HG02623 (cell line): Measurements from ENCODE around the gene PPP2R5C.
"Not testable (repeated sequence)": the region's sequence is repeated elsewhere in the genome, so short reads cannot be mapped to it uniquely, and the experiment has no call there.

ENCODE experiments used
- ATAC-seq: cut with Tn5 transposase; IDR thresholded peaks from one replicate; pipeline ENCODE4 v1.9.1; 2021; ENCODE audit warnings: moderate library complexity; ENCODE audit not compliant: unreplicated experiment

The PPP2R5C gene

DNA sequence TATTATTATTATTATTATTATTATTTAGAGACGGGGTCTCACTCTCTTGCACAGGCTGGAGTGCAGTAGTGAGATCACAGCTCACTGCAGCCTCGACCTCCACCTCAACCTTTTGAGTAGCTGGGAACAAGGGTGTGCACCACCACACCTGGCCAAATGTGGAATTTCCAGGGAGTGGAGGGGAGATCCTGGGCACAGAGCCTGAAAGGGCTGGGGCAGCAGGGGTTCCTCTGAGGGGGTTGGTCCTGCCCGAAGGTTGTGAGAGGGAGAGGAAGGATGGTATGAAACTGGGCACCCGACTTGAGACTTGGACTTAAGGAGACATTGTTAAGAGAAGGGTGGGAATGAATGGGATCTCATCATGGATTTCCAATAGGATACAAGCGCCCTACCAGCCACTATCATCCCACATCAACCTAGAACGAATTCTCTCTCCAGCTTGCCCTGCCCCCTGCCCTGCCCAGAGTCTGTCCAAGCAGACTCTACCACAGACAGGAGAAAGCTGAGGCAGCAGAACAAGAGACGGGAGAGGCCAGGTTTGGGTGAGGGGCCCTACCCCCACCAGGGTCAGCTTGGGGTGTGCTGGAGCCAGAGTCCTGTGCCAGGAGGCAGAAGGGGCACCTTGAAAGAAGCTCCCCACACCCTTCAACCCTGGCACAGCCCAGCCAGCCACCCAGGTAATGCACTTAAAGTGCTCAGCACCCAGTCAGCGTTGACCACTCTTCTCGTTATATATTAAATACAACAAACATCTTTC is 200.4 kb downstream of the PPP2R5C start:
- ATAC-seq: no peak

DNA sequence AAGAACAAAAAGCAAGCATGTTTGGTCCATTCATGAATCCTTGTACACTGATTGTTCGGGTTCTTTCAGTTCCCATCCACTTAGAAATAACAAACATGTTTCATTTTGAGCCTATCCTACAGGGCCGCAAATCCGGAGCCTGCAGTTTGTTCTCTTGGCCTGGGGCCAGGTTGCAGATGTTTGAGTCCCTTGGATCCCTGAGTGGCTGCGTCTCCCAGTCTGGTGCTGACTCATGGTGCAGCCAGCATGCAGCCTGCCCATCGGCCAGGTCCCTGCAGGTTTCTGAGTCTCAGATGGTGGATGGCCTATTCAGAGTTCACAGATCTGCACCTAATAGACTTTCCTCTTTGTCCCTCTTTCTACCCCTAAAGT is 201.0 kb downstream of the PPP2R5C start:
- no peak for ATAC-seq

DNA sequence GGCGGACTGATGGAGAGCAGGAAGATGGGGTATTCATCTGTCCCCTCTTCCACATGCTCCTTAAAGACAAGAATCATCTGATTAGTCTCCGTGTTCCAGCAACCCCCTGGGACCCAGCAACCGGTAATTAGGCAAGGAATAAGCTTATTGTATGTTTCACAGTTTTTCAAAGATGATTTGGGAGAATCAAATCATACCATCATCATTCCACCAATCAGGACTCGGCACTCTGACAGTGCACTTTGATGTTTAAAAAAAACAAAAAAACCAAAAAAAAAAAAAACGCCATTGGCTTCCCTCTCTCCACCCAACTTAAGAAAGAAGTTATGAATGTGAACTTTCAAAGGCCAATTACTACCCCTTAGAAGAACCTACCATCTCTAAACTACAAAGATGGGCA is 201.5 kb downstream of the PPP2R5C start:
- no peak for ATAC-seq

DNA sequence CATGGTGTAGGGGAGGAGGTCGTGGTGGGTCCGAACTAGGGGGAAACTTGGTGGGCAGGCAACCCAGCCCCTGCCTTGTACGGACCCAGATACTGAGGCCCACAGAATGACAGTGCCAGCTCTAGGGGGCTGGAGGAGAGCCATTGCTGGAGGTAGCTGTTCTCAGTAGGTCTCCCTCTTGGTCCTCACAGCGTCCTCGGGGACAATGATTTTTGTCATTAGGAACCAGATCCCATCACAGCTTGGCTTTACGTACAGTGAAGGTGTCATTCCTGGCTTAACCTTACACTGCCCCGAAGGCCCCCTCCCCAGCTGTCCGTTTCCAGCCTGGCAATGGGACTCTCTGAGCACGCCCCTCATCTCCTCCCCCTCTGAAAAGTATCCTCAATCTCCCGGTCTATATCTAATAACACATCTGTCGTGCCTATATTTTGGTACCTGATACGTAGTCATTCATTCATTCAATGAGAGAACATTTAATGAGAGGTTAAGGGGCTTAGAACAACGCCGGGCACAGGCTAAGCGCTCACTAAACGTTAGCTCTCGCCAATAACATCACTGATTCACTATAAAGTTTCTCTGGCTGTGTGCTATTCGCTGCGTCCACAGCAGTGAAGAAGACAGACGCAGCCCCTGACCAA is 202.3 kb downstream of the PPP2R5C start:
- ATAC-seq: no peak

DNA sequence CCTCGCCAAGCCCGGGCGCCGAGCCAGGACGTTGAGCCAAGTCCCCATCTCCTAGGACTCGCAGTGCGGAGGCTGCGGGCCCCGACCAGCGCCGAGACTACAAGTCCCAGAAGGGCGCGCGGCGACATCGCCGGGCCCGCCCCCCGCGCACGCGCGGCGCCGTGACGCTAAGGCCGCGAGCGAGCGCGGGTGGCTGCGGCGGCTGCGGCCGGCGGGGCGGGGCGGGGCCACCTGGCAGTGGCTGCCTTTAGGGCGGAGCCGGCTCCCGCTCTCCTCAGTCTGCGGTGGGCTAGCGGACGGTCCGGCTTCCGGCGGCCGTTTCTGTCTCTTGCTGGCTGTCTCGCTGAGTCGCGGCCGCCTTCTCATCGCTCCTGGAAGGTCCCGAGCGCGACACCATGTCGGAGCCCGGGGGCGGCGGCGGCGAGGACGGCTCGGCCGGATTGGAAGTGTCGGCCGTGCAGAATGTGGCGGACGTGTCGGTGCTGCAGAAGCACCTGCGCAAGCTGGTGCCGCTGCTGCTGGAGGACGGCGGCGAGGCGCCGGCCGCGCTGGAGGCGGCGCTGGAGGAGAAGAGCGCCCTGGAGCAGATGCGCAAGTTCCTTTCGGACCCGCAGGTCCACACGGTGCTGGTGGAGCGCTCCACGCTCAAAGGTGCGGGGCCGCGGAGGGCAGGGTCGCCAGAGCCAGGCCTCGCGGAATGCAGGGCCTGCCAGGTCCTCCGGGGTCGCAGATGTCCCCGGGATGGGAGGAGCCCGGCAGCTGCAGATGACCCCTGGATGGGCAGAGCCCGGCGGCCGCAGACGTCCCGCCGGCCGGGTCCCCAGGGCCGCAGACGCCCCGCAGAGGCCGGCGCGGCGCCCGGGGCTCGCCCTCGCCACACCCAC is 203.0 kb downstream of the PPP2R5C start, which contains the start of gene DYNC1H1:
Gene DYNC1H1, plus strand, starts transcription at position 277 of the 884 bp plus-strand sequence. Its CDS starts 119 bp downstream, at position 396.
- ATAC-seq: peak; percentile 82

DNA sequence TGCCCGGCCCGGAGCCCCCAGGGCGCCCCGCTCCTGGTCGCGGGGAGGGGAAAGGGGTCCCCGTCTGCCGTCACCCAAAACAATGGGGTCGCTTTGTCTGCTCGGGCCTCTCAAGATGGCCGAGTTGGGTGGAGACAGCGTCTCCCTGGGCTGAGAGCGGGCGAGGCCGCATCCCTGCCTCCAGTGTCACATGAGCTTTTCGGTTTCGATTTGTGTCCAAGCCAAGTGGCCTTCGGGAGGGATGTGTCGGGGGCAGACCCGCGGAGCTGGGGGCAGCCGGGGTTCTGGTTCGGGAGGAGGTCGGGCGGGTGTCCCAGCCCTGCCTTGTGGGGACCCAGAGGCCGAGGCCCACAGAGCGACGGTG is 203.7 kb downstream of the PPP2R5C start:
- peak; percentile 27 for ATAC-seq

DNA sequence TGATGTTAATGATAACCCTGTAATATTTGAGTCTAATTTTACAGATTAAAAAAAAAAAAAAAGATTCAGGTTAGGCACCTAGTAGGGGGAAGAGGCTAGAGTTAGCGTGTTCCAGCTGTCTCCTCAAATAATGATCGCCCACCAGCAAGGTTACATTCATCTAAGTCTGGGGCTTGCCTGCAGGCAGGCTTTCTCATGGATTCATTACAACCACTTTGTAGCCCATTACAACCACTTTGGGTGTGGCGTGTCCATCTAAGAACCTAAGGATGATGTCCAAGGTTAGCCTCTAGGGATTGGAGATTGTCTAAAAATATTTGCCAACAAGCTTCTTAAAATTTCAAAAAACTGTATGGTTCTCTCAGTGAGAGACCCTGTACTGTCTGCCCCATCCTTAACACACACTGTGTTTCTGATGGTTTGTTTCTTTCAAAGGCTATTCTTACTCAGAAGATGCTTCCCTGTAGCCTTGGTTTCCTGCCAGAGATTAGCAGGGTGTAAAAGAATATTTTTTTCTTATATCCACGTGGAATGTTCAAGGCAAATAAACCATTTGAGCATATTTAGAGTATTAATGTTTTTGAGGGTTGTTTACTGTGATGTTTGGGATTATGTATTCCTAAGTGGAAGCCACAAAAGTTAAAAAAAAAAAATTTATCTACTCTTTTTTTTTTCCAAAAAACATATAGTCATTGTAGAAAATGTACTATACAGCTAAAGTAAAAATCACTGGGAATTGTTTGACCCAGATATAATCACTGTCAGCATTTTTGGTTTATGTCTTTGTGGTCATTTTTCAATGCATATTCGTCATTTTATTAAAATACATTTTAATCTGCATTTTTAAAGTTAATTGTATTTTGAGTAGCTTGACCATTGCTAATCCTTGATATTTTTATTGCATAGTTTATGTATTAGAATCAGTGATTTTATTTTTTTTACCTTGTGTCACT is 204.5 kb downstream of the PPP2R5C start:
- ATAC-seq: no peak

DNA sequence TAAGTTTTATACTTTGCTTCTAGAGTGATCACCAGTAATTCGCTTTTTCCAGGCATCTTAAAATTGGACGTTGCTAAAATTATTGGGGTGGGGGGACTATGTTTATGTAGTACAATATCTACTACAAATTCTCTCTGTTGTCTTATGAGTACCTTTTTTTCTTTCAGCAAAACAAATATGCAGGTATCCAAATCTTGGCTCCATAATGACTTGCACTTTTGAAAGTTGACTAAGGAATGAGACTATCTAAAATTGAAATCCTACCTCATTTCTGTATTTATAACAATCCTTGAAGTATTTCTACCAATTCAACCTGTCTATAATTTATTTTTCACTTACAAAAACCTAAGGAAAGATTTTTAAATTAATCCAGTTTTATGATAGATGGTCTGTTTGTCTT is 205.2 kb downstream of the PPP2R5C start:
- ATAC-seq: no peak

DNA sequence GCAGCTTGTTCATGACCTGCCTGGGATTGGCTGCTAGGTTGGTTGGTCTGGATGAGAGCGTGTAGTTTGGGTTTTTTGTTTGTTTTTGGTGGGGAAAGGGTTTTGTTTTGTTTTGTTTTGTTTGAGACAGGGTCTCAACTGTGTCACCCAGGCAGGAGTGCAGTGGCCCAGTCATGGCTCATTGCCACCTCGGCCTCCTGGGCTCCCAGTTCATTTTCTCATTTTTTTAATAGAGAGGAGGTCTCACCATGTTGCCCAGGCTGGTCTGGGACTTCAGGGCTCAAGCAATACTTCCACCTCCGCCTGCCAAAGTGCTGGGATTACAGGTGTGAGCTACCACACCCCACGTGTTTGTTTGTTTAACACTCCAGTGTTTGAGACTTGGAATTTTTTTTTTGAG is 206.7 kb downstream of the PPP2R5C start:
- no peak for ATAC-seq

DNA sequence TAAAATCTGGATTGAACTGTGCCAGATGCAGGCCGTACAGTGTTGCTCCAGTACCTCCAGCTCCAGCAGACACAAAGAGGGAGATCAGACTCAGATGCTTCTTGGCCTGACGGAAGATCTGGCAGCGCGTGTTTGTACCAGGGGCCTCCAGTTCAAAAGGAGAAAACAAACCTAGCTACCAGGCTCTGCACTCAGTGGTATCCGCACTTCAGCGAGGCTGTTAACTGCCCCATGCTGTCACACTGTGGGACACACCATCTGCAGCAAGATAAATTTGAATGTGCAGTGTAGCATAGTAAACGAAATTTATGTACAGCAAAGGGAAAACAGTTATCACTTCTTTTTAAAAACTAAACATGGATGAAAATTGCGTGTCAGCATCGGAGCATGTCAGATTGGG is 208.0 kb downstream of the PPP2R5C start:
- no peak for ATAC-seq

DNA sequence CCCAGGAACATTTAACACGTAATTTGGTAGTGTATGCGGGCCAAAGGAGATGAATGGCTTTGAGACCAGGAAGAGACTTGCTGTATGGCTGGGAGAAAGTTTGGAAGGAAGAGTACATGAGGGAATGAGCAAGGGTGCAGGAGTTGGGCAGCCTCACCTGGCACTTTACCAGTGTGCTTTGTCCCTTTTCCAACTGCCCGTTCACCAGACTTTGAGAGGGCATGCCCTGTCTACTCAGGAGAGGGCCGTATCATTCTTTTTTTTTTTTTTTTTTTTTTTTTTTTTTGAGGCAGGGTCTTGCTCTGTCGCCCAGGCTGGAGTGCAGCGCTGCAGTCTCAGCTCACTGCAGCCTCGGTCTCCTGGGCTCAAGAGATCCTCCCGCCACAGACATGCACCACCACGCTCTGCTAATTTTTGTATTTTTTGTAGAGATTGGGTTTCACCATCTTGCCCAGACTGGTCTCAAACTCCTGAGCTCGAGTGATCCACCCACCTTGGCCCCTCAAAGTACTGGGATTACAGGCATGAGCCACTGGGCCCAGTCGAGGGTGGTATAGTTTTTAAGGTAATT is 209.4 kb downstream of the PPP2R5C start:
- ATAC-seq: no peak

DNA sequence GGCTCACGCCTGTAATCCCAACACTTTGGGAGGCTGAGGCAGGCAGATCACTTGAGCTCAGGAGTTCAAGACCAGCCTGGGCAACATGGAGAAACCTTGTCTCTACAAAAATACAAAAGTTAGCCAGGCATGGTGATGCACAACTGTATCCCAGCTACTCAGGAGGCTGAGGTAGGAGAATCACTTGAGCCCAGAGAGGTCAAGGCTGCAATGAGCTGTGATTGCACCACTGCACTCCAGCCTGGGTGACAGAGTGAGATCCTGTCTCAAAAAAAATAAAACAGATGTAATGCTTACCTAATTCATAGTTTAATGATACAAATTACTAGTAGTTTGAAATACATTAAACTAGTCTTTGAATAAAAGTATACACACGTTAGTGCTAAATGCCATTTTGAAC is 209.9 kb downstream of the PPP2R5C start:
- ATAC-seq: not testable (repeated sequence)

DNA sequence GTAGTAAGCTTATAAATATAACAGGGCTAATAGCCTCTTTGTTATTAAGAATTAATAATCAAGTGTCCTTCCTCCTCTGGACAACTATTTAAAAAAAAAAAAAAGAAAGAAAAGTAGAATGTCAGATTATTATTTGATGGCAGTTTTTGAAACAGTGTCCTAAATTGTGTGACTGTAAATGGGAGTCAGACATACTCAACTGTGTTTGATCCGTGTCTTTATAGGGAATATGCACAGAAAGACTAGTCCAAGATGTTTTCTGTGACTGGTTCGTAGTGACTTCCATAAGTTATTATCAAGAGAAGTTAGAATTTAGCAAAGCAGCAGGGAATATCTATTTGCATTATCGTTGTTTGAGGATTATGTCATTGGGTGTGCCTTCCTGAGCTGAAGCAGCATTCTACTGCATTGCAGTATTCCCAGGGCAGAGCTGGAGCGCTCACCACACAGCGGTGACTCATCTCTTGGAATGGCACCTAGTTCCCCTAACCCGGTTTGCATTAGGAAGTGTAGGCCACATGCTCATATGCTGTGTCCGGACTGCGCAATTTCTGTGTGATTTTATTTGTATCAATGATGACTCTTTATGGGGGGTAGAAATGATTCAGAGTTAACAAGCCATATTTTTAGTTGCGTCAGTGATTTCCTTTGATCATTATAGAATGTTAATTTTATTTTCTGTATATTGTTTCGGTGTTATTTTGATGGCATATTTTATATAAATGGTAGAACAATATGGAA is 210.8 kb downstream of the PPP2R5C start:
- ATAC-seq: no peak

DNA sequence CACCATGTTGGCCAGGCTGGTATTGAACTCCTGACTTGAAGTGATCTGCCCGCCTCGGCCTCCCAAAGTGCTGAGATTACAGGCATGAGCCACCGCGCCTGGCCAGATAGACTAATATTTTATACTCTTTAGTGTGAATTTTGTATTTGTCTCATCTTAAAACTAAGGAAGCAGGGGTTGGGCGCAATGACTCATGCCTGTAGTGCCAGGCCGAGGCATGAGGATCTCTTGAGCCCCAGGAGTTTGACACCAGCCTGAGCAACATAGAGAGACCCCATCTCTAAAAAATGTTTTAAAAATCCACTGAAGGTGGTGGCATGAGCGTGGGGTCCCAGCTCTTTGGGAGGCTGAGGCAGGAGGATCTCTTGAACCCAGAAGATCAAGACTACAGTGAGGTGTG is 211.8 kb downstream of the PPP2R5C start:
- ATAC-seq: no peak

DNA sequence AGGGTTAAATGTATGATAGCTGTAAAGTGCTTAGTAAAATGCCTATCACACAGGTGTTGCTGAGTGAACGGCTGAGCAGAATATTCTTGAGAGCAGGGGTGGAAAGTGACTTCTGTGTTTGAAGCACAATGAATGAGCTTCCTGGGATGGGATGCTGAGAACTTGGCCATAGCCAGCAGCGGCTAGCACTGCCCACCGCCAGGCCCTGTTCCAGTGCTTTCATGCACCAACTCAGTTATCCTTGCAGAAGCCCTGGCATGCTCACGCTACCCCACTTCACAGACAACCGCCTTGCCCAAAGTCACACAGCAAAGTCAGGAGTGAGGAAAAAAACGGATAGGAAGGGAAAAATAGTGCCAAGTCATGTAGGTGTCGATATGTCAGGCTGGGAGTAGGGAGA is 213.7 kb downstream of the PPP2R5C start:
- ATAC-seq: no peak
